ENCODE measurements around the gene VWF.

The VWF gene

GRCh38 chr12:6074979-6075585 lies 49.4 kb downstream of the VWF start:
- no peak for DNase-seq

GRCh38 chr12:6074427-6074826 lies 50.0 kb downstream of the VWF start:
- DNase-seq = no peak

GRCh38 chr12:6073426-6073825 lies 51.0 kb downstream of the VWF start:
- DNase-seq = no peak

GRCh38 chr12:6072302-6072752 lies 52.1 kb downstream of the VWF start:
- DNase-seq = no peak

DNA sequence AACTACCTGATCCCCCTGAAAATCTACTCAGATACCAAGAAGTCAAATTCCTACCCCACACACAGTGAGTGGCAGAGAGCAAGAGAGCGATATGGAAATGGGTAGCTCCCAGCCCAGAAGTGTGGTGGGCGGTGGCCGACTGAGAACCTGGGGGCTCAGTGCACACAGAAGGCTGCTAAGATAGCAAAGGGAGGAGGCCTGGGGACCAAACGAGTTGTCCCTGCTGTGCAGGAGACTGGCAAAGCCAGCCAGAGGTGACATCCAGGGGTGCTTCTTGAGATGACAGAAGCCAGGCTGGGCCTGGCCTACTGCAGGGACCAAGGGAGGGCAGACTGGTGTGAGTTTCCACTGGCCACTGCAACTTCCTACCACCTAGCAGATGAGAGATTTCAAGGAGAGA lies 52.9 kb downstream of the VWF start:
- DNase-seq = no peak

- DNase-seq = peak; percentile 78
Measured at GRCh38 chr12:6070472-6071257, 53.8 kb downstream of the VWF start.

DNA sequence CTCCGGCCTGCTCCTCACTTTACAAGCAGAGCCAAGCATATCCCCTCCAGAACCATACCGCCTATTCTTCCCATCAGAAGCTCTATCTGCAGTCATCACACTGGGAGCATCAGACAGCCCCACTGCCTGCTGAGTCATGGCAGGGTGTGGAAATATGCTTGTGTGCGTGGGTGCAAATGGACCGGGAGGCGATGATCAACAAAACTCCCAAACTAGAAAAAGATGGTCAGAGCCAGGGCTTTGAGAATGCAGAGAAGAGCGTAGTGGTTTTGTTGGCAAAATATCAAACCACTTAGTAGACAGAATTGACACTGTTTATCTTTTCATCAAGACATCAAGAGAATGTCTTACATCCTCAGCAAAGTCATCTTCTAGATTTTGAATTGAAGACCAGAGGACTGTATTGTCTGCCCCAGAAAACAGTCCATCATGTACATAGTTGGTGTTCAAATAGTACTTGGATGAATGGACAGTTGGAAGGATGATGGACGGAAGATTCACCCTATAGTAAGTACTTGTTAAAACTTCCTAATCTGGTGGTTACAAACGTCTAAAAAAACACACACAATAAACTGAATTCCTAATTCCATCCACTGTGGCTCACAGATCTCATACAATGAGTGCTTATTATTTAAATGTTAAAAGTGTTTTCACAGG lies 54.9 kb downstream of the VWF start:
- DNase-seq = no peak

- DNase-seq = peak; percentile 11
Measured at GRCh38 chr12:6068227-6068626, 56.2 kb downstream of the VWF start.

- DNase-seq = peak; percentile 47
Measured at GRCh38 chr12:6067152-6067916, 57.1 kb downstream of the VWF start.

DNA sequence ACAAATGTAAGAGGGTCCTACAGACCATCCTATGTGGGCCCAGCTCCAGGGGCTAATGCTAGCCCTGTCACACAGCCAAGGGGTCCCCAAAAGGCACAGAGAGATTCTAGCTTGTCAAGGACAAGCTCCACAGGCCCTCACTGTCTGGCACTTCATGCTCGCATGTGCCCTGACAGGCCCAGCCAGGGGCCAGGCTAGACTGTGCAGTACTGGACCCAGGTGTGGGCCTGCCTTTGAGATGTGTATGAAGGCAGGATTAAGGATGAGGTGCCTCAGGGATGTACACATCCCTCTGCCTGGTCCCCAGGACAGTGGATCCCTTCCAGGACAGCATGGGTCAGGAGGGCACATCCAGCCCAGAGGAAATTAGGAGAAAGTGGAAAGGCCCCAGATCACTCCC lies 57.8 kb downstream of the VWF start:
- no peak for DNase-seq

DNA sequence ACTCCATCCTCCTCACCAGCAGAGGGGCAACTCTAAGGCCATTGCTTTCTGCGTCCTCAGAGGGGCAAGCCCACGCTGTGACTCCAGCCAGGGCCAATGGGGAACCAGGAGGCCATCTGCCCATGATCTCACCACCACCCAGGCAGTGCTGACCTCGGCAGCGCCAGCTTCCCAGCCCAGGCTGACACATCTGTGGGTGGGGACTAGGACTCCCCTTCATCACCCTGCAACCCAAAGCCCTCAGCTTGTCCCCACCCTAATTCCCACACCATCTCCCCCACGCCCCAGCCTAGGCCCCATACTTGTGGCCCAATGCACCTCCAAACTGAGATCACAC lies 58.6 kb downstream of the VWF start:
- no peak for DNase-seq

- no peak for DNase-seq
Measured at GRCh38 chr12:6065131-6065862, 59.2 kb downstream of the VWF start.

- DNase-seq = peak; percentile 48
Measured at GRCh38 chr12:6062757-6063735, 61.4 kb downstream of the VWF start.

DNA sequence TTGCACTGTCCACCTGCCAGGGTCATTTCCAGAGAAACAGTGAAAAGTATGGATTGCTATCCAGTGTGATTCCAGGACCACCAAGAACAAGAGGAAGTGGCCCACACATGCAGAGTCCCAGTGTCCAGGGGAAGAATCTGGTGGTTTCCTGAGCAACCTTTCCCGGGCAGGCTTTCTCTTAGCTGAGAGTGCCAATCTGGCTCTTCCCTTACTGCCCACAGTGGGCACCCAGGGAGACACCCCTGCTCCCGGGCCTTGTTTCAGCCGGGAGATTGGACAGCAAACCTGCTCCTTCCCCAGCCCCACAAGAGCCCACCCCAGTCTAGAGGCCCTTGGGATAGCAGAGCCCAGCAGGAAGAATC lies 62.1 kb downstream of the VWF start:
- DNase-seq = no peak

DNA sequence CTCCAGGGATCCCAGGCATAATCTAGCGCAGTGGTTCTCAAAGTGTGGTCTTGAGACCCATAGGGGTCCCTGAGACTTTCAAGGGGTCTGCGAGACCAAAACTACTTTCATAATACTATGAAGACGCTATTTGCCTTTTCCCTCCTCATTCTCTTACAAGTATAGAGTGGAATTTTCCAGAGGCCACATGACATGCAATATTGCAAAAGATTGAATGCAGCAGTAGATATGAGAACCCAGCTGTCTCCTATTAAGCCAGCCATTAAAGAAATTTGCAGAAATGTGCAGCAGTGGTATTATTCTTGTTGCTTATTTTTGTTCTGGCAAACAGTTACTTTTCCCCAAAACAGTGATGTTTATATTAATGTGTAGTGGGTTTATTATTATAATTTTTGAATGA lies 62.8 kb downstream of the VWF start:
- no peak for DNase-seq

DNA sequence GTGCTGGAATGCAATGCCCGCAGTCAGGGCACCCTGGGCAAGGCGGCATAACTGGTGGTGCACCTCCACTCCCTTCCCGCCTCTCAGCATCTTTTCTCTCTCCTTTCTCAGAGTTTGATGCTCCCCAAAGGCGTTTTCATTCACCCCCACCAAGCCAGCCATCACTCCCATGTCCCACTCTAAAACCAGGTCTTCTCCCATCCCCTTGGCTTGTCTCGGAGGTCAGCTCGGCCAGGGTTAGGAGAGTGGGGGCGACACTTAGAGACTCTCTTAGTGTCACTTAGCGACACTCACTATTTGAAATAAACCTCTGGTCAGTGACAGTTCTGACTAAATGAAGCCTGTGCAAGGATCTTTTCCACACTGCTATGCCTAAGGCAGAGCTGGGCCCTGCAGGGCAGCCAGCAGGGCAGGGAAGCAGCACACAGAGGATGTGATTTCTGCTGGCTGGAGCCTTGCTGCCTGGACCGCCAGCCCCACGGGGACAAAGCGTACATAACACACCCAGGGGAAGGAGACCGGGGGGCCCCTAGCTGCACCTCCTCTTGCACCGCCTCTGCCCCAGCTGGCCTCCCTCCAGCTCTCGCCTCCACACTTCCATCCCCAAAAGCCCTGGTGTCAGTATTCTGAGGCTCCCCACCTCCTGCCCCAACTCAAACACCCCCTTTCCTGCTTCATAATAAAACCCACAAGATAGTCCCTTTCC lies 64.5 kb downstream of the VWF start:
- DNase-seq = no peak

DNA sequence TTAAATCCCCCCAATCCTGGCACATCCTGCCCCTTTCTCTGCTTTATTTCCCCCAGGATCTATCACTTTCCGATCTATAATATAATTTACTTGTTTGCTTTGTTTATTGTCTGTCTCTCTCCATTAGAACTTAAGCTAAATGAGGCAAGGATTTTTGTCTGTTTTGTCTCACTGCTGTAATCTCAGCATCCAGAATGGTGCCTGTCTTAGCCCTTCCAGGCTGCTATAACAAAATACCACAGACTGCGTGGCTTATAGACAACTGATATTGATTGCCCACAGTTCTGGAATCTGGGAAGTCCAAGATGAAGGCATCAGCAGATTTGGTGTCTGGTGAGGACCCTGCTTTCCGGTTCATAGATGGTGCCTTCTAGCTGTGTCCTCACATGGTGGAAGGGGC lies 65.2 kb downstream of the VWF start:
- DNase-seq = no peak

GRCh38 chr12:6058481-6059161 lies 65.8 kb downstream of the VWF start:
- DNase-seq = no peak

- no peak for DNase-seq
Measured at GRCh38 chr12:6057700-6058099, 66.8 kb downstream of the VWF start.
